DOHH2 (cell line): ENCODE results near the gene DNMT3A.

Experiments
- H3F3A ChIP-seq: fragments of 200-600 bp; sonication (generic), shearing (Covaris generic); 2 replicates; pipeline ENCODE4 v1.6.0; 2016; ENCODE audit warnings: antibody characterized with exemption, mild to moderate bottlenecking; ENCODE audit not compliant: control insufficient read depth, insufficient read depth
- H3K27ac ChIP-seq: fragments of 200-600 bp; sonication (generic); 2 replicates; pipeline ENCODE4 v1.5.1; 2014; ENCODE audit warnings: low read depth, mild to moderate bottlenecking, low read length, moderate library complexity
- H3K27me3 ChIP-seq: fragments of 200-600 bp; sonication (generic); 2 replicates; pipeline ENCODE4 v1.6.1; 2014; ENCODE audit warnings: mild to moderate bottlenecking, low read length, mixed read lengths; ENCODE audit not compliant: control insufficient read depth
- H3K36me3 ChIP-seq: fragments of 200-600 bp; sonication (generic); 2 replicates; pipeline ENCODE4 v1.6.1; 2014; ENCODE audit warnings: mild to moderate bottlenecking, low read length, moderate library complexity, mixed read lengths; ENCODE audit not compliant: control insufficient read depth
- H3K4me1 ChIP-seq: fragments of 200-600 bp; sonication (generic); 2 replicates; pipeline ENCODE4 v1.6.1; 2014; ENCODE audit warnings: mild to moderate bottlenecking, low read length, mixed read lengths; ENCODE audit not compliant: control insufficient read depth
- H3K4me2 ChIP-seq: fragments of 200-600 bp; sonication (generic); 2 replicates; pipeline ENCODE4 v1.6.0; 2014; ENCODE audit warnings: mild to moderate bottlenecking, low read length, moderate library complexity
- H3K4me3 ChIP-seq: fragments of 200-600 bp; sonication (generic); 2 replicates; pipeline ENCODE4 v1.5.1; 2014; ENCODE audit warnings: mild to moderate bottlenecking, low read length, mixed read lengths
- H3K79me2 ChIP-seq: fragments of 200-600 bp; sonication (generic); 2 replicates; pipeline ENCODE4 v1.6.1; 2014; ENCODE audit warnings: mild to moderate bottlenecking, low read length, mixed read lengths; ENCODE audit not compliant: control insufficient read depth
- H3K9me2 ChIP-seq: fragments of 200-600 bp; sonication (generic); replicated peaks from 2 replicates; pipeline ENCODE4 v1.6.1; 2014; ENCODE audit warnings: mild to moderate bottlenecking, low read length, mixed read lengths; ENCODE audit not compliant: control insufficient read depth
- H3K9me3 ChIP-seq: fragments of 200-600 bp; sonication (generic); 2 replicates; pipeline ENCODE4 v1.6.1; 2014; ENCODE audit warnings: antibody characterized with exemption, low read length, mixed read lengths; ENCODE audit not compliant: control insufficient read depth, insufficient read depth
- H4K20me1 ChIP-seq: fragments of 200-600 bp; sonication (generic); 2 replicates; pipeline ENCODE4 v1.6.0; 2014; ENCODE audit warnings: low read depth, mild to moderate bottlenecking, antibody characterized with exemption, low read length, moderate library complexity; ENCODE audit not compliant: control insufficient read depth, insufficient read depth
- CTCF ChIP-seq: fragments of 200-600 bp; sonication (generic); IDR thresholded peaks from one replicate; pipeline ENCODE4 v1.5.1; 2014; ENCODE audit warnings: antibody characterized with exemption, mild to moderate bottlenecking, low read depth, low read length; ENCODE audit not compliant: poor library complexity, severe bottlenecking
- EZH2phosphoT487 ChIP-seq: fragments of 200-600 bp; sonication (generic); IDR thresholded peaks from 2 replicates; pipeline ENCODE4 v1.6.1; 2017; ENCODE audit warnings: borderline replicate concordance, mild to moderate bottlenecking, antibody characterized with exemption, low read length, moderate library complexity, mixed read lengths

DNMT3A gene

DNA sequence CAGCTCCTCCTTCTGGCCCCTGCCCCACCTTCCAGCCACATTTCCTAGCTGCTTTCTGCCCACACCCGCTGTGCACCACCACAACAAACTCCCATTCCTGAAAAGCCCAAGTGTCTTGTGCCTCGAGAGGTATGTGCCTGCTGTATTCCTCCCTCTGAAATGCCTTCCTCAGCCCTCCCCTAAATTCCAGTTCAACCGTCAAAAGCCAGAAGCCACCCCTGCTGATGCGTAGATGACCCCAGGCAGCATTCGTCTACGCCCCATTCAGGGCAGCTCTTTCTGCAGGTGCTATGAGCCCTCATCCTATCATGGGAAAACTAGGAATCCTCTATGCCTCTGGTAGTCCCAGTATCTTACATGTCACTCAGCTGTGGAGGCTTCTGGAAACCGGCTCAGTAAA lies 71.7 kb downstream of the DNMT3A start:
- Histone ChIP-seq H3K79me2 (no peaks in the 10 kb centered on the region), H3F3A (no peaks in the 10 kb centered on the region), H4K20me1 (no peaks in the 10 kb centered on the region), H3K4me3 (no peak overlapping the region), H3K36me3 (no peaks in the 10 kb centered on the region), H3K27ac (no peak overlapping the region), H3K9me2 (no peaks in the 10 kb centered on the region), H3K27me3 (no peaks in the 10 kb centered on the region), H3K4me2 (no peak overlapping the region), H3K4me1 (peaks cover 18% of the 10 kb centered on the region), H3K9me3 (no peaks in the 10 kb centered on the region)
- TF ChIP-seq EZH2phosphoT487 (no peak), CTCF (no peak)

- H3K4me1 ChIP-seq = peaks cover 12% of the 10 kb centered on the region
- TF ChIP-seq CTCF (no peak), EZH2phosphoT487 (no peak)
- H3K36me3 ChIP-seq = no peaks in the 10 kb centered on the region
- H3K9me2 ChIP-seq = no peaks in the 10 kb centered on the region
- H3K27me3 ChIP-seq = no peaks in the 10 kb centered on the region
- no peak overlapping the region for H3K27ac ChIP-seq
- H3K4me3 ChIP-seq = no peak overlapping the region
- no peaks in the 10 kb centered on the region for H4K20me1 ChIP-seq
- no peaks in the 10 kb centered on the region for H3F3A ChIP-seq
- H3K9me3 ChIP-seq = no peaks in the 10 kb centered on the region
- H3K79me2 ChIP-seq = no peaks in the 10 kb centered on the region
- H3K4me2 ChIP-seq = no peak overlapping the region
These were observed 72.5 kb downstream of the DNMT3A start for GRCh38 chr2:25269233-25269632.

GRCh38 chr2:25268139-25268538 lies 73.6 kb downstream of the DNMT3A start:
- H3K27ac ChIP-seq = no peak overlapping the region
- H3K36me3 ChIP-seq = no peaks in the 10 kb centered on the region
- no peak overlapping the region for H3K4me3 ChIP-seq
- peaks cover 1% of the 10 kb centered on the region for H3K4me1 ChIP-seq
- H3K79me2 ChIP-seq = no peaks in the 10 kb centered on the region
- H3K9me2 ChIP-seq = no peaks in the 10 kb centered on the region
- TF ChIP-seq EZH2phosphoT487 (no peak), CTCF (no peak)
- no peaks in the 10 kb centered on the region for H3K27me3 ChIP-seq
- no peak overlapping the region for H3K4me2 ChIP-seq
- no peaks in the 10 kb centered on the region for H3F3A ChIP-seq
- H3K9me3 ChIP-seq = no peaks in the 10 kb centered on the region
- H4K20me1 ChIP-seq = no peaks in the 10 kb centered on the region

GRCh38 chr2:25266399-25266798 lies 75.3 kb downstream of the DNMT3A start:
- Histone ChIP-seq H3K4me1 (no peaks in the 10 kb centered on the region), H3K27ac (no peak overlapping the region), H3K79me2 (no peaks in the 10 kb centered on the region), H3F3A (no peaks in the 10 kb centered on the region), H3K36me3 (no peaks in the 10 kb centered on the region), H3K9me2 (no peaks in the 10 kb centered on the region), H3K4me3 (no peak overlapping the region), H4K20me1 (no peaks in the 10 kb centered on the region), H3K9me3 (no peaks in the 10 kb centered on the region), H3K4me2 (no peak overlapping the region), H3K27me3 (no peaks in the 10 kb centered on the region)
- no peak for TF ChIP-seq EZH2phosphoT487
